ENCODE data around the gene TPBGL.

TPBGL gene

GRCh38 chr11:75214411-75214821 is 26.2 kb upstream of the TPBGL start:
- H3K4me3 ChIP-seq (ENCODE audit: low read depth in 1 of 2, low read length in 2 of 2): no peak overlapping the region
- H3K27me3 ChIP-seq (ENCODE audit: control insufficient read depth in 1 of 2, insufficient read depth in 2 of 2, low read length in 2 of 2): no peaks in the 10 kb centered on the region

GRCh38 chr11:75214843-75215242 is 25.7 kb upstream of the TPBGL start:
- Histone ChIP-seq H3K27ac (ENCODE audit: low read depth, low read length) (no peak overlapping the region), H3K9ac (ENCODE audit: low read length) (no peak overlapping the region), H3K4me1 (ENCODE audit: insufficient read depth, low read length) (no peaks in the 10 kb centered on the region), H3K4me3 (ENCODE audit: low read depth in 1 of 2, low read length in 2 of 2) (no peak overlapping the region), H3K36me3 (ENCODE audit: insufficient read depth, low read length) (no peaks in the 10 kb centered on the region), H3K27me3 (ENCODE audit: control insufficient read depth in 1 of 2, insufficient read depth in 2 of 2, low read length in 2 of 2) (no peaks in the 10 kb centered on the region), H3K9me3 (ENCODE audit: low read length) (no peaks in the 10 kb centered on the region)

More at GRCh38 chr11:75214411-75214821, 26.2 kb upstream of the TPBGL start:
- Histone ChIP-seq H3K4me1 (ENCODE audit: insufficient read depth, low read length) (no peaks in the 10 kb centered on the region), H3K36me3 (ENCODE audit: insufficient read depth, low read length) (no peaks in the 10 kb centered on the region), H3K9ac (ENCODE audit: low read length) (no peak overlapping the region), H3K27ac (ENCODE audit: low read depth, low read length) (no peak overlapping the region), H3K9me3 (ENCODE audit: low read length) (no peaks in the 10 kb centered on the region)

- no peaks in the 10 kb centered on the region for H3K36me3 ChIP-seq (ENCODE audit: insufficient read depth, low read length)
- no peaks in the 10 kb centered on the region for H3K27me3 ChIP-seq (ENCODE audit: control insufficient read depth in 1 of 2, insufficient read depth in 2 of 2, low read length in 2 of 2)
- H3K9ac ChIP-seq (ENCODE audit: low read length): no peak overlapping the region
- H3K4me1 ChIP-seq (ENCODE audit: insufficient read depth, low read length): no peaks in the 10 kb centered on the region
- no peaks in the 10 kb centered on the region for H3K9me3 ChIP-seq (ENCODE audit: low read length)
- no peak overlapping the region for H3K4me3 ChIP-seq (ENCODE audit: low read depth in 1 of 2, low read length in 2 of 2)
- H3K27ac ChIP-seq (ENCODE audit: low read depth, low read length): no peak overlapping the region
Measured at GRCh38 chr11:75219869-75220268, 20.7 kb upstream of the TPBGL start.

GRCh38 chr11:75223954-75224643 is 16.5 kb upstream of the TPBGL start:
- no peak overlapping the region for H3K27ac ChIP-seq (ENCODE audit: low read depth, low read length)
- no peaks in the 10 kb centered on the region for H3K9me3 ChIP-seq (ENCODE audit: low read length)
- no peak overlapping the region for H3K4me3 ChIP-seq (ENCODE audit: low read depth in 1 of 2, low read length in 2 of 2)

GRCh38 chr11:75225794-75226193 is 14.8 kb upstream of the TPBGL start:
- Histone ChIP-seq H3K9me3 (ENCODE audit: low read length) (no peaks in the 10 kb centered on the region), H3K27ac (ENCODE audit: low read depth, low read length) (no peak overlapping the region), H3K36me3 (ENCODE audit: insufficient read depth, low read length) (no peaks in the 10 kb centered on the region), H3K4me3 (ENCODE audit: low read depth in 1 of 2, low read length in 2 of 2) (no peak overlapping the region), H3K9ac (ENCODE audit: low read length) (no peak overlapping the region), H3K4me1 (ENCODE audit: insufficient read depth, low read length) (no peaks in the 10 kb centered on the region), H3K27me3 (ENCODE audit: control insufficient read depth in 1 of 2, insufficient read depth in 2 of 2, low read length in 2 of 2) (no peaks in the 10 kb centered on the region)

More at GRCh38 chr11:75223954-75224643, 16.5 kb upstream of the TPBGL start:
- H3K36me3 ChIP-seq (ENCODE audit: insufficient read depth, low read length): no peaks in the 10 kb centered on the region
- no peaks in the 10 kb centered on the region for H3K4me1 ChIP-seq (ENCODE audit: insufficient read depth, low read length)
- no peaks in the 10 kb centered on the region for H3K27me3 ChIP-seq (ENCODE audit: control insufficient read depth in 1 of 2, insufficient read depth in 2 of 2, low read length in 2 of 2)
- no peak overlapping the region for H3K9ac ChIP-seq (ENCODE audit: low read length)

- Histone ChIP-seq H3K36me3 (ENCODE audit: insufficient read depth, low read length) (no peaks in the 10 kb centered on the region), H3K4me1 (ENCODE audit: insufficient read depth, low read length) (no peaks in the 10 kb centered on the region), H3K27ac (ENCODE audit: low read depth, low read length) (no peak overlapping the region), H3K9me3 (ENCODE audit: low read length) (no peaks in the 10 kb centered on the region), H3K27me3 (ENCODE audit: control insufficient read depth in 1 of 2, insufficient read depth in 2 of 2, low read length in 2 of 2) (no peaks in the 10 kb centered on the region), H3K9ac (ENCODE audit: low read length) (no peak overlapping the region), H3K4me3 (ENCODE audit: low read depth in 1 of 2, low read length in 2 of 2) (no peak overlapping the region)
Measured at GRCh38 chr11:75229466-75229865, 11.1 kb upstream of the TPBGL start.

- Histone ChIP-seq H3K4me1 (ENCODE audit: insufficient read depth, low read length) (no peaks in the 10 kb centered on the region), H3K27me3 (ENCODE audit: control insufficient read depth in 1 of 2, insufficient read depth in 2 of 2, low read length in 2 of 2) (no peaks in the 10 kb centered on the region), H3K4me3 (ENCODE audit: low read depth in 1 of 2, low read length in 2 of 2) (no peak overlapping the region), H3K9me3 (ENCODE audit: low read length) (no peaks in the 10 kb centered on the region), H3K36me3 (ENCODE audit: insufficient read depth, low read length) (no peaks in the 10 kb centered on the region), H3K27ac (ENCODE audit: low read depth, low read length) (no peak overlapping the region), H3K9ac (ENCODE audit: low read length) (no peak overlapping the region)
Measured at GRCh38 chr11:75230621-75231020, 10.0 kb upstream of the TPBGL start.

GRCh38 chr11:75233754-75234172 is 6.8 kb upstream of the TPBGL start:
- Histone ChIP-seq H3K27me3 (ENCODE audit: control insufficient read depth in 1 of 2, insufficient read depth in 2 of 2, low read length in 2 of 2) (no peaks in the 10 kb centered on the region), H3K36me3 (ENCODE audit: insufficient read depth, low read length) (no peaks in the 10 kb centered on the region), H3K4me3 (ENCODE audit: low read depth in 1 of 2, low read length in 2 of 2) (no peak overlapping the region), H3K4me1 (ENCODE audit: insufficient read depth, low read length) (no peaks in the 10 kb centered on the region), H3K9ac (ENCODE audit: low read length) (no peak overlapping the region), H3K9me3 (ENCODE audit: low read length) (no peaks in the 10 kb centered on the region), H3K27ac (ENCODE audit: low read depth, low read length) (no peak overlapping the region)

GRCh38 chr11:75236062-75236461 is 4.5 kb upstream of the TPBGL start:
- Histone ChIP-seq H3K27me3 (ENCODE audit: control insufficient read depth in 1 of 2, insufficient read depth in 2 of 2, low read length in 2 of 2) (peaks cover 11 to 16% of the 10 kb centered on the region in 2 donors), H3K4me1 (ENCODE audit: insufficient read depth, low read length) (no peaks in the 10 kb centered on the region), H3K36me3 (ENCODE audit: insufficient read depth, low read length) (no peaks in the 10 kb centered on the region), H3K27ac (ENCODE audit: low read depth, low read length) (no peak overlapping the region), H3K9ac (ENCODE audit: low read length) (no peak overlapping the region), H3K4me3 (ENCODE audit: low read depth in 1 of 2, low read length in 2 of 2) (no peak overlapping the region), H3K9me3 (ENCODE audit: low read length) (no peaks in the 10 kb centered on the region)

- H3K4me3 ChIP-seq (ENCODE audit: low read depth in 1 of 2, low read length in 2 of 2): no peak overlapping the region
- no peaks in the 10 kb centered on the region for H3K9me3 ChIP-seq (ENCODE audit: low read length)
- no peak overlapping the region for H3K27ac ChIP-seq (ENCODE audit: low read depth, low read length)
- H3K4me1 ChIP-seq (ENCODE audit: insufficient read depth, low read length): no peaks in the 10 kb centered on the region
- H3K36me3 ChIP-seq (ENCODE audit: insufficient read depth, low read length): no peaks in the 10 kb centered on the region
- peaks cover 11 to 16% of the 10 kb centered on the region in 2 donors for H3K27me3 ChIP-seq (ENCODE audit: control insufficient read depth in 1 of 2, insufficient read depth in 2 of 2, low read length in 2 of 2)
- no peak overlapping the region for H3K9ac ChIP-seq (ENCODE audit: low read length)
Measured at GRCh38 chr11:75237050-75237449, 3.5 kb upstream of the TPBGL start.

- peaks cover 3% of the 10 kb centered on the region for H3K4me1 ChIP-seq (ENCODE audit: insufficient read depth, low read length)
- no peaks in the 10 kb centered on the region for H3K36me3 ChIP-seq (ENCODE audit: insufficient read depth, low read length)
- no peaks in the 10 kb centered on the region for H3K9me3 ChIP-seq (ENCODE audit: low read length)
- no peak overlapping the region for H3K27ac ChIP-seq (ENCODE audit: low read depth, low read length)
- H3K27me3 ChIP-seq (ENCODE audit: control insufficient read depth in 1 of 2, insufficient read depth in 2 of 2, low read length in 2 of 2): peaks cover 23 to 24% of the 10 kb centered on the region in 2 donors
- H3K9ac ChIP-seq (ENCODE audit: low read length): no peak overlapping the region
- H3K4me3 ChIP-seq (ENCODE audit: low read depth in 1 of 2, low read length in 2 of 2): no peak overlapping the region
Measured at GRCh38 chr11:75238595-75239440, 1.8 kb upstream of the TPBGL start.
